CD4-positive, alpha-beta T cell treated with Interleukin-15 for 1 hour (primary cell): ENCODE results near the gene KLRC1.
"Not testable (repeated sequence)": the region's sequence is repeated elsewhere in the genome, so short reads cannot be mapped to it uniquely, and the experiment has no call there.

Experiments
- DNase-seq: peaks from one replicate; pipeline ENCODE4 v3.0.0-alpha.2; 2020

Gene KLRC1

DNA sequence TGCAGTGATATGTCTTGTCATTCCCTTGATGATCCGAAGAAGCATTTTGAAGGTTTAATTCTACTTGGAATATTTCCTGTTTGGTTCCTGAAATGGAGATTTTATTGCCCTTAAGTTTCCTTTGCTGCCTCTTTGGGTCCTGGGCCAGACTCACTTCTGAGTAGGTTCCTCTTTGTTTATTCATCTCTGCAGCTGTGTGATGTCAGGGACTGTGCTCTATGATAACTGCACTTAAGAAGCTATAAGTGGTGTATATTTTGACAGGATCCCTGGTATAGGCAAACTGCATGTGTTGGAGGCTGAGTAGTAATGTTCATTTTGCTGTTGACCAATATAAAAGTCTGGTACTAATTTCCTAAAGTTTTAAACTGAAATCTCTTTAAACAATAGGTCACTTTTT is 43.8 kb downstream of the KLRC1 start, which contains the start of gene KLRC4:
Gene KLRC4 (minus strand): TSS at position 366 of the 400 bp plus-strand sequence. CDS start 182 bp downstream, at position 184.
- peak; percentile 24 for DNase-seq

DNA sequence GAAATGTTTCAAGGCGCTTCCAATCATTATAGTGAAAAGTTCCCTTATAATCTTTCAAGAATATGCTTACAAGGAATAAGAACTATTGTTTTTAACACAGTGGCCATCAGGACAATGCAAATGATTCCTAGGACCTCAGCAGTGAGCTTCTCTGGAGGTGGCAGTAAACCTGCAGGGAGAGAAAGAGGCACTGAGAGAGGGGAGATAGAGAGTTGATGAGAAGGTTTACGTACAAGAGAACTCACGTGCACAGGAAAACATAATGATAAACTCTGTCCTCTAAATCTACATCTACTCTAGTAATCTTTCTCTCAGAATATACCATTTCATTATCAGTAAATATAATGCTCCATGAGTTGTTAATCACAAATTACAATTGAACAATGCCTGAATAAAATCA is 44.3 kb downstream of the KLRC1 start:
- no peak for DNase-seq

DNA sequence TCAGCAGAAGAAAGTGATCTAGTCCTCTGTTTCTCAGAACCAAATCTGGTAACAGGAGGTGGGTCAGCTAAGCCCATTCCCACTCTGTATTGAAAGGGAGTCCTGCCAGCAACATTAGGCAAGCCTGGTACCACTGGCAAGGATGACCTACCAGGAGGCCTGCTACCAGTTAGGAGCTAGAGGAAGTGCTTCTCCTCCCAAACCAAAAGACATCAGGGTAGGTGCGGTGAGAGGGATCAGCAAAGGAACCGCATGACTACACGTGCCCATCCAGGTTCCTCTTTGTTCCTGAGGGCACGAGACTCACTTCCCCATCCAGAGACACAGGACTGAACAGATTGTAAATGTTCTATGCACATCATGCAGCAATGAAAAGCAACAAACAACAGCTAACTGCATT is 46.5 kb downstream of the KLRC1 start:
- peak; percentile 56 for DNase-seq

DNA sequence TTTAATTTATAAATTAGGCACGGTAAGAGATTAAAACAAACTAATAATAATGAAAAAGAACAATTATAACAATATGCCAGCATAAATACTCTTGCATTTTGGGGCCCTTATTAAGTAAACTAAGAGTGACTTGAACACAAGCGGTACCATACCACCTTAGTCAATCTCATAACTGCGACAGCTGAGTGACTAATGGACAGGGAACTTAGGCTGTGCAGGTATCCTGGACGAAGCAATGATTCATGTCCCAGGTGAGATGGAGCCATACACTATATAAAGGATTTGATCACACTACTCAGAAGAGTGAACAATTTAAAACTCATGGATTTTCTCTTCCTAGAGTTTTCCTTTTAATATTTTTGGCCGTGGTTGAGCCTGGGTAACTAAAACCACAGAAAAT is 47.9 kb downstream of the KLRC1 start:
- DNase-seq, result no peak

DNA sequence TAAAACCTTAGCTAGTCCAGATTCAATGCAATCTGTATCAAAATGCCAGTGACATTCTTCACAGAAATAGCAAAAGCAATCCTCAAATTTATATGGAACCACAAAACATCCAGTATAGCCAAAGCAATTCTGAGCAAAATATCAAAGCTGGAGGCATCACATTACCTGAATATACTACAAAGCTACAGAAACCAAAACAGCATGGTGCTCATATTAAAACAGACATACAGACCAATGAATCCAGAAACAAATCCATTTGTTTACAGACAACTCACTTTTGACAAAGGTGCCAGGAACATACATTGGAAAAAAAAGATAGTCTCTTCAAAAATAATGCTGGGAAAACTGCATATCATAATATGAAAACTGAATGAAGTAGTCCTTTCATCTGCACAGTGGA is 48.4 kb downstream of the KLRC1 start:
- no peak for DNase-seq

DNA sequence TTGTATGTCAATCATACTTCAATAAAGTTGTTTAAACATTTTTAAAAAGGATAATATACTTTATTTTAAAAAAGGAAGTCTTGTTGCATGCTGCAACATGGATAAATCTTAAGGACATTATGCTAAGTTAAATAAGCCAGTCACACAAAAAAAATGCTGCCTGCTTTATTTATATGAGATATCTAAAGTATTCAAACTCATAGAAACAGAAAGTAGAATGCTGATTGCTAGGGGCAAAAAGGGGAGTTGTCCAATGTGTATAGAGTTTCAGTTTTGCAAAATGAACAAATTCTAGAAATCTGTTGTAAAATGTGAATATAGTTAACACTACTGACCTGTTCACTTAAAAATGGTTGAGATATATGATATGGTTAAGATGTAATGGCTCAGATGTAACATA is 52.3 kb downstream of the KLRC1 start:
- DNase-seq, result no peak

DNA sequence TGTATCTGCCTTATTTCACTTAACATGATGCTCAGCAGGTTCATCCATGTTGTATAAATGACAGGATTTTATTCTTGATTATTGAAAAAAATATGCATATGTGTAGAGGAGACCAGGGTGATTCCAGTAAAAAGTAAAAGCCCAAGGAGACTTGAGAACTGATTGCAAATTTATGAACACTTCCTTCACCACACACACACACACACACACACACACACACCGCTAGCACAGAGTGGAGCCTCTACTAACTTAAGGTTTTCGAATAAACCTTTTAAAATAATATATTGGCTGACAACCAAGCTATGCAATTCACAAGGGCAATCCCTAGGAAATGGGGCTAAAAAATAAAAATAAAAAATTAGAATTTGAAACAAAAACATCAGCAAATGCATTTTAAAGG is 55.0 kb downstream of the KLRC1 start:
- DNase-seq, result no peak

DNA sequence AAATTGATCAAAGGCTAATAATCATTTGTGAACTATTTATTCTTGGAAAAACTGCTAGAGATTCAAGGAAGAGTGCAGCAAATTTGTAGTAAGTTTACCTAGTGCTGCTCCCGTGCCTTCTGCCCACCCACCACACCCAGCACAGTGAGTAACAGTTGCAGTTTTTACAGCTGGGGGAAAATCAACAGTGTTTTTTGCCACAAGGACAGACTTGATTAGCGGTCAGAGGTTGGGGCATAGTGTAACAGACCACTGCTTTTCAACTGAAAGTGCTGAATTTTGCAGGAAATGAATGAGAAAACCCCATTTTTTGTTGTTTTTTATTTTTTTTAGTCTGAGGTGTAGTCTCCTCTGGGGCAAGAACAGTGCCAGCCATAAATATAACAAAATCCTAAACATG is 55.9 kb downstream of the KLRC1 start:
- DNase-seq, result peak; percentile 60

DNA sequence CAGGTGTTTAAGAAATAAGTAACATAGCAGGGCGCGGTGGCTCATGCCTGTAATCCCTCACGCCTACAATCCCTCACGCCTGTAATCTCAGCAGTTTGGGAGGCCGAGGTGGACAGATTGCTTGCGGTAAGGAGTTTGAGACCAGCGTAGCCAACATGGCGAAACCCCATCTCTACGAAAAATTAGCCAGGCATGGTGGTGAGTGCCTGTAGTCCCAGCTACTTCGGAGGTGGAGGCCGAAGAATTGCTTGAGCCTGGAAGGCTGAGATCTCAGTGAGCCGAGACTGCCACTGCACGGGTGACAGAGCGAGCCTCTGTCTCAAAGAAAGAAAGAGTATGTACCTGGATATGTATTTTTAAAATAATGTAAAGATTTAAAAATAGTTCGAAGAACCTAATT is 57.0 kb downstream of the KLRC1 start:
- DNase-seq, result not testable (repeated sequence)
